Muscle layer of duodenum (tissue), 2 donors: ENCODE measurements around the gene PLEKHG1.

Experiments
- H3K27ac ChIP-seq: one replicate; pipeline ENCODE4 v1.7.0; 2013; ENCODE audit warnings: mild to moderate bottlenecking, low read length
- H3K27me3 ChIP-seq: one replicate; pipeline ENCODE4 v1.7.0; 2013; ENCODE audit warnings: low read depth, mild to moderate bottlenecking, control low read depth, low read length
- H3K36me3 ChIP-seq, 2 donors: one replicate each; pipeline ENCODE4 v1.7.0; 2013; ENCODE audit warnings: low read length in 2 of 2, control low read depth in 1 of 2, mild to moderate bottlenecking in 1 of 2; ENCODE audit not compliant: insufficient read depth in 2 of 2, control insufficient read depth in 1 of 2
- H3K4me1 ChIP-seq, 2 donors: one replicate each; pipeline ENCODE4 v1.7.0; 2013; ENCODE audit warnings: low read length in 2 of 2, mild to moderate bottlenecking in 2 of 2, control low read depth in 1 of 2, moderate library complexity in 1 of 2; ENCODE audit not compliant: insufficient read depth in 2 of 2, control insufficient read depth in 1 of 2
- H3K4me3 ChIP-seq, 2 donors: one replicate each; pipeline ENCODE4 v1.7.0; 2013; ENCODE audit warnings: low read length in 2 of 2, low read depth in 1 of 2, mild to moderate bottlenecking in 1 of 2
- H3K9me3 ChIP-seq, 2 donors: one replicate each; pipeline ENCODE4 v1.7.0; 2013; ENCODE audit warnings: low read length in 2 of 2, control low read depth in 1 of 2, mild to moderate bottlenecking in 1 of 2; ENCODE audit not compliant: control insufficient read depth in 1 of 2
- donor health status: healthy.

Gene PLEKHG1

GRCh38 chr6:150592377-150592995 lies 7.2 kb upstream of the PLEKHG1 start:
- H3K4me1 ChIP-seq = no peaks in the 10 kb centered on the region
- peak overlapping the region; percentile 73 for H3K27ac ChIP-seq
- no peaks in the 10 kb centered on the region for H3K9me3 ChIP-seq
- no peak overlapping the region for H3K4me3 ChIP-seq
- H3K27me3 ChIP-seq = no peaks in the 10 kb centered on the region
- H3K36me3 ChIP-seq = no peaks in the 10 kb centered on the region

- Histone ChIP-seq H3K27me3 (no peaks in the 10 kb centered on the region), H3K4me3 (no peak overlapping the region), H3K27ac (peak overlapping the region; percentile 73), H3K9me3 (no peaks in the 10 kb centered on the region), H3K36me3 (no peaks in the 10 kb centered on the region), H3K4me1 (no peaks in the 10 kb centered on the region)
These were observed 6.6 kb upstream of the PLEKHG1 start for GRCh38 chr6:150593119-150593518.

DNA sequence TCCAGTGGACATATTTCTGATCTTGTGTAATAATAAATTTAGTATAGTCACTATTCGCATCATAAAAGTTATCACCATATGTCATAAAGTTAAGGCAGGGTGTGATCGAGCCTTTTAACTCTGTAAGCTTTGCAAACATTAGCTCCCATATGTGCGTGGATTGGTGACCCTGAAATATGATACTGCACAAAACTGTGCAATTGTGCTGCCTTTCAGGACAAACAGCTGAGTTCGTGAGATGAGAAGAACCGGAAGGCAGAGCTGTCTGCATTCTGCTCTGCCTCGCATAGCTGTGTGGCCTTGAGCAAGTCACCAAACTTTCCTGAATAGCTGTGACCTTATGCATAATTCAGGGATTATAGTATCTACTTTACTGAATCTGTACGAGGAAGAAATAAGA lies 3.2 kb upstream of the PLEKHG1 start:
- Histone ChIP-seq H3K9me3 (no peaks in the 10 kb centered on the region), H3K36me3 (no peaks in the 10 kb centered on the region), H3K4me3 (no peak overlapping the region), H3K4me1 (no peaks in the 10 kb centered on the region), H3K27me3 (no peaks in the 10 kb centered on the region), H3K27ac (no peak overlapping the region)

- H3K36me3 ChIP-seq = no peaks in the 10 kb centered on the region
- no peak overlapping the region for H3K27ac ChIP-seq
- H3K4me1 ChIP-seq = no peaks in the 10 kb centered on the region
These were observed 1.3 kb upstream of the PLEKHG1 start for GRCh38 chr6:150598401-150598800.

DNA sequence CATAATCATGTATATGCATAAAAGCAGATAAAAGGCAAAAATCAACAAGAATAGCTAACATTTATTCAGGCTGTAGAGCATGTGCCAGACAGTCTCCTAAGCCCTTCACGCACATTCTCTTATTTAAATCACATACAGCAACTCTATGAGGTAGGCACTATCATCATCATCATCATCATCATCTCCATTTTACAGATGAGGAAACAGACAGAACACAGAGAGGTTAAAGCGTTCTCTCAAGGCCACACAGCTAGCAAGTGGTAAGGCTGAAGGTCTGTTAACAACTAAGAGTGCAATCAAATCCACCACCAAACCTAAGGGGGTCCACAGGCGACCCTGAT lies 857 bp upstream of the PLEKHG1 start:
- no peaks in the 10 kb centered on the region for H3K27me3 ChIP-seq
- H3K4me1 ChIP-seq = no peaks in the 10 kb centered on the region
- H3K27ac ChIP-seq = peak overlapping the region; percentile 82
- H3K36me3 ChIP-seq = no peaks in the 10 kb centered on the region
- H3K9me3 ChIP-seq = no peaks in the 10 kb centered on the region
- H3K4me3 ChIP-seq = peak overlapping the region in 1 of 2 donors; percentile 62

More at GRCh38 chr6:150598401-150598800, 1.3 kb upstream of the PLEKHG1 start:
- Histone ChIP-seq H3K9me3 (no peaks in the 10 kb centered on the region), H3K4me3 (no peak overlapping the region), H3K27me3 (no peaks in the 10 kb centered on the region)

GRCh38 chr6:150600010-150600300 lies 270 bp downstream of the PLEKHG1 start:
- H3K27me3 ChIP-seq = no peaks in the 10 kb centered on the region
- H3K36me3 ChIP-seq = no peaks in the 10 kb centered on the region
- no peaks in the 10 kb centered on the region for H3K9me3 ChIP-seq
- no peak overlapping the region for H3K27ac ChIP-seq
- no peaks in the 10 kb centered on the region for H3K4me1 ChIP-seq
- peak overlapping the region in 1 of 2 donors; percentile 79 for H3K4me3 ChIP-seq

DNA sequence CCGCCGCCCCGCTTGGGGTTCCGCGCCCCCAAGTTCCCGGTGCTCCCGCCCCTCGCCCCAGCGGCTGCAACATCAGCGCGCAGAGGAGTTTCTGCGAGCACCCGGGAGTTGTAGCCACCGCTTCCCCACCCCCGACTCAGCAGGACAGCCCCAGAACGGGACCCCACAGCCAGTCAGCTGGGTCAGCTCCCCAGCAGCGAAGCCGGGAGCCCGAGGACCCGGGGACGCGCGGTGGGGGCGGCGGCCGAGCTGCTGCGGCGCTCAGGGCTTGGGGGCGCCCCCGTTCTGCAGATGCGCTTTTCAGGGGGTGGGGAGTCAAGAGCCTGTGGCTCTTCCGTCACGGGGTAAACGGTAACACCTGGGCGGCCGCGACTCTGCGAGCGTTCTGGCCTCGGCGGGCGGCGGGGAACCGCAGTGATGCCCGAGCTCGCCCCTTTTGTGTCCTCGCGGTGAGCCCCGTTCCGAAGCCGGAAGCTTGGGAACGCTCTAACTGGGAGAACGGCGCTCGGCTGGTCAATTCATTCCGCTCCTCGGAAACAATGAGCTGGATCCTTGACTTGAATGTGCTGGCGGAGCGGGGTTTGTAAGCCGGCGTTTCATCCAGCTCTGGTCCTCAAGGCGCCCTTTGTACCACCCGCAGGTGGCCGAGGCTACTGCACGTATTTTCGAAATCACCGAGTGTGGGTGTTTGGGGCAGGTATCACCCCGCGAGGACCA lies 774 bp downstream of the PLEKHG1 start:
- no peaks in the 10 kb centered on the region for H3K4me1 ChIP-seq
- H3K27ac ChIP-seq = peak overlapping the region; percentile 61
- peak overlapping the region; percentile 61 to 79 for H3K4me3 ChIP-seq
- no peaks in the 10 kb centered on the region for H3K27me3 ChIP-seq
- no peaks in the 10 kb centered on the region for H3K9me3 ChIP-seq
- H3K36me3 ChIP-seq = no peaks in the 10 kb centered on the region

- Histone ChIP-seq H3K36me3 (no peaks in the 10 kb centered on the region), H3K4me1 (no peaks in the 10 kb centered on the region), H3K9me3 (no peaks in the 10 kb centered on the region), H3K27ac (no peak overlapping the region), H3K27me3 (no peaks in the 10 kb centered on the region), H3K4me3 (peak overlapping the region; percentile 61 to 79)
These were observed 1.8 kb downstream of the PLEKHG1 start for GRCh38 chr6:150601439-150601838.

- H3K27me3 ChIP-seq = no peaks in the 10 kb centered on the region
- H3K36me3 ChIP-seq = no peaks in the 10 kb centered on the region
- H3K4me3 ChIP-seq = no peak overlapping the region
- H3K4me1 ChIP-seq = peaks cover 0 to 7% of the 10 kb centered on the region in 2 donors
- H3K9me3 ChIP-seq = no peaks in the 10 kb centered on the region
- H3K27ac ChIP-seq = no peak overlapping the region
These were observed 3.5 kb downstream of the PLEKHG1 start for GRCh38 chr6:150603176-150603575.

- H3K27ac ChIP-seq = no peak overlapping the region
- H3K36me3 ChIP-seq = no peaks in the 10 kb centered on the region
- no peaks in the 10 kb centered on the region for H3K9me3 ChIP-seq
- no peaks in the 10 kb centered on the region for H3K27me3 ChIP-seq
- peaks cover 0 to 7% of the 10 kb centered on the region in 2 donors for H3K4me1 ChIP-seq
- no peak overlapping the region for H3K4me3 ChIP-seq
These were observed 4.8 kb downstream of the PLEKHG1 start for GRCh38 chr6:150604467-150604866.

GRCh38 chr6:150605333-150605732 lies 5.6 kb downstream of the PLEKHG1 start:
- Histone ChIP-seq H3K27ac (no peak overlapping the region), H3K4me1 (peaks cover 0 to 7% of the 10 kb centered on the region in 2 donors), H3K4me3 (no peak overlapping the region)

DNA sequence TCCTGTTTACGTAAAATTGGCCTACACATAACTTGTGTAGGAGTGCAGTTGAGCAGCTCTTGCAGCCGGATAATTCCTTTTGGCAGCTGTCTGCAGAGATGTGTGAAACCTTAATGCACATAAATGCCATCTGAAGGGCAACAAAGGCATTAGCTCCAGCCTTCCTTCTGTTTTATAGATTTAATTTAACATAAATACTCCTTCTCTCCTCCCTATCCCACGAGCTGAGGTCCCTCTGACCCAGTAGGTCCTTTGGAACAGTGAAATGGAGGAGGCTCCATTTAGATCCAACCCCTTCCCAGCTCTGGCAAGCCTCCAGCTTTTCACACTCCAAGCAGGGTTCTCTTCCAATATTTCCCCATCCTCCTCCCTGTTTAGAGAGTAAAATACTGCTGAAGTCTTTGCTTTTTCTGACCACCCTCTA lies 6.5 kb downstream of the PLEKHG1 start:
- peaks cover 0 to 7% of the 10 kb centered on the region in 2 donors for H3K4me1 ChIP-seq
- H3K27me3 ChIP-seq = no peaks in the 10 kb centered on the region
- no peak overlapping the region for H3K27ac ChIP-seq
- H3K4me3 ChIP-seq = no peak overlapping the region
- no peaks in the 10 kb centered on the region for H3K36me3 ChIP-seq
- no peaks in the 10 kb centered on the region for H3K9me3 ChIP-seq

More at GRCh38 chr6:150605333-150605732, 5.6 kb downstream of the PLEKHG1 start:
- H3K36me3 ChIP-seq = no peaks in the 10 kb centered on the region
- no peaks in the 10 kb centered on the region for H3K27me3 ChIP-seq
- no peaks in the 10 kb centered on the region for H3K9me3 ChIP-seq
